Measurements from ENCODE around the gene SLCO2A1. TPM values are rescaled to one million over a fixed set of nuclear protein-coding genes. Genes with fewer than 3 reads are reported as not detected.
"Not testable (repeated sequence)": the region's sequence is repeated elsewhere in the genome, so short reads cannot be mapped to it uniquely, and the experiment has no call there.

Gene SLCO2A1
- total RNA-seq (ENCODE audit: insufficient read depth, low replicate concordance): 4.3 TPM

DNA sequence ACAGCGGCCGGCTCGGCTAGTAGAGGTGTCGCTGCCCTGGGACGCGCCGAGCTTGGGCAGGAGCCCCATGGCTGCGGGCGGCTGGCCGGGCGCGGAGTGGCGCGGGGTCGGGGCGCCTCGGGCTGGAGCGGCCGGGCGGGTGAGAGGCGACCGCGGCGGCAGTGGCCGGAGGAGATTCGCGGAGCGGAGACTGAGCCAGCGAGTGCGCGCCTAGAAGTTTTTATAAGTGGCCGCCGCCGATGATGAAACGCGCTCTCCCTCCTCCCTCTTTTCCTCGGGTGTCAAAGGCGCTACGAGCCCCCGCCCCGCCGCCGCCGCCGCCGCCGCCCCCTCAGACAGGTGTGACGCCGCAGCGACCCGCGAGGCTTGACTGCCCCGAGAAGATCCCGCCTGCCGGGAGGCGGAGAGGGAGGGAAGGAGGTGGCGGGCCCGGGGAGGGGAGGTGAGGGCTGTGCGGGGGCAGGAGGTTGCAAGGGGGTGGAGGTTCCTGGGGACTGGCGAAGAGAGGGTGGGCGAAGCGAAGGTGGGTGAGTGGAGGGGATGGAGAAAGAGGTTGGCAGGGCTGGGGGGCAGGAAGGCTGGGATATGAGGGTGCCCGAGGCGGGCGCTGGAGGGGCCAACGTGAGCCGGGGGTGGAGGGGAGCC lies at the start of gene SLCO2A1:
Gene SLCO2A1, minus strand, starts transcription at position 192 of the 645 bp plus-strand sequence. Its CDS starts 123 bp downstream, at position 69.
- DNase-seq (ENCODE audit: low spot score): peak; percentile 62

DNA sequence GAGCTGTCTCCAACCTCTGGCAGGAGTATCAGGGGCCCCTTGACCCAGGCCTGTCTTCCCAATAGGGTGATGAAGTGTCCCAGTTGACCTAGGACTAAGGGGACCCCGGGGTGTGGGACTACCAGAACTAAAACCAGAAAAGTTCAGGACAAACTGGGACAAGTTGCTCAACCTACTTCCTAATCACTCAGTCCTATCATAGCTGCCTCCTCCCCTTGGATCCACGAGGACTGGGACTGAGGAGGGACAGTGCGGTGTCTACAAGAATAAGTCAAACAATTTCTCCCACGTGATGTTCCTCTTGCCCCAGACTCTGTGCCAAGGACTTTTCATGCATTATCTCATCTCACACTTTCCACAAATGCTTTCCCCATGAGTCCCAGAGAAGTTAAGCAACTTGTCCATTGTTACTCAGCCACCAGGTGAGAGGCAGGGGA lies 49.4 kb upstream of the SLCO2A1 start:
- no peak for DNase-seq (ENCODE audit: low spot score)

DNA sequence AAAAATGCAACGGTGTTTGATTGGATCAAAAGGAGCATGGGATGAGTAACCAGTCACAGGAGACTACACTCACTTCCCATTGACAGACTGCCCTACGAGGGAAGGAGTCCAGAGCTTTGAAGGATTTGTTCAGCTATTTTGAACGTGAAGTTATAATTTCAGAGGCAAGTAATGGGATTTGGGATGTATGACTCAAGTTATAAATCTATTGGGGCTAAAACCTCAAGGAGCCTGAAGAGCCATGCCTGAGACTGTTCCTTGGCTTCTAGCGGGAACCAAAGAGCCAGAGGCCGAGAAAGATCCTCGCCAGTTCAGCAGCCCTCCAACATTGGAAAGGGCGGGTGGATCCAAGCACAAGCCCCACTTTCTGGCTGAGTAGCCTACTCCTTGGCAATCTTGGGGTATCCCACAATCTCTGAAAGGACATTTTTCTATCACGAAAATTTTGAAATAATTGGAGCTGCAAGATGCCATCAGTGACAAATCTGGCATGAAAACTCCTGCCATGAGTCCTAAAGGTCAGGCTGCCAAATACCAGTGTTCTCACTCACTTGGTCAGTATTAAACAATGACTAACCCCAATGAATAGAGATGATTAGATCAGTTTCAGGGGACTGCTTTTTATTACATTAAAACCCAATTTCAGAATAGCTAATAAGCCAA lies 48.6 kb upstream of the SLCO2A1 start:
- no peak for DNase-seq (ENCODE audit: low spot score)

DNA sequence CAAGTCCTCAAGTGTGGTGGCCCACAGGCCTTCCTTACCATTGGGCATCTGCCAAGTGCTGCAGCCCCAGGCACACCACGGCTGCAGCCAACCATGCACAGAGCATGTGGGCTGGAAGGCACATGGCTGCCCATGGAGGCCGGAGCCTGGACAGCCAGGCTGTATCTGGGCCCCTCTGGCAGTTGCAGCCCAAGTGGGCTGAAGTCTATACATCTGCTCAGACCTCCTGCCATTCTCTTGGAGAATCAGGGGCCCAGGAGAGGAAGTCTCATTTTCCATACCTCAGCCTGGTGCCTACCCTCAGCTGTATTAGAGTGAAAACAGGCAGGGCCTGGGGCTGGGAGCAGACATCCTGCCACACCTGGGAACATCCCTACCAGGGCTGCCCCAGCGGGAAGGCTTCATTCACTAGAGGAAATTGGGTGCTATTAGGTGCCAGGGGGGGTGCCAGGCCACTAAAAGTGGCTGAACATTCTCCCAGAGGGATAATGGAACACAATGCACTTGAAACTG lies 48.0 kb upstream of the SLCO2A1 start:
- DNase-seq (ENCODE audit: low spot score): no peak

DNA sequence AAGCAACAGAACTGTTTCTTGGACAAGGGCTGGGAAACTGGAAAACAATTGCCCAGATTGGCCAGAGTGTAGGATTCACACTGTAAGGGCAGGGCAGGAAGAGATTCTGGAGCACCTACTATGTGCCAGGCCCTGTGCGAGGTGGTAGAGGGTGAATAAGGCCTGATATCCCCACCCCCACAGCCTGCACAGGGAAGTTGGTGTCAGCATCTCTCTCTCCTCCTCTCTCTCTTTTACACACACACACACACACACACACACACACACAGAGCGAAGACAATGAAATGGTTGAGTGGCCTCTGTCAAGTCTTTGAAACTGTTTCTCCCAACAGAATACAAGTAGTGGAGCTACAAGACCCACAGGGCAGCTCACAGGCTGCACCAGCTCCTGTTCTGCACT lies 47.1 kb upstream of the SLCO2A1 start:
- no peak for DNase-seq (ENCODE audit: low spot score)

DNA sequence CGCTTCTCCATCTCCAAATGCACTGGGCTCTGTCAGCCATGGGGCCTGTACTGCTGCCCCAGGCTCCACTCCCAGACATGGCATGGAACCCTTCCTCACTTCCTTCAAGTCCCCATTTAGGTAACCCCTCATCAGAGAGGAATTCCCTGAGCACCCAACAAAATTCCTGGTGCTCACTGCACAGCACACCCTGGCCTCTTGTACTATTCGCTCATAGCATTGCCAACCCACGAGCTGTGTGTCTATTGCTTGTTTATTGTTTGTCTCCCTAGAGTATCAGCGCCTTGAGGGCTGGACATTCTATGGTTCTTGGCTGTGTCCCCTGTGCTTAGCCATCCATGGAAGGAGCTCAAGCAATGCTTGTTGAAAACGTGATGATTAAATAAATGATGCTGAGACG lies 46.1 kb upstream of the SLCO2A1 start:
- DNase-seq (ENCODE audit: low spot score): no peak

DNA sequence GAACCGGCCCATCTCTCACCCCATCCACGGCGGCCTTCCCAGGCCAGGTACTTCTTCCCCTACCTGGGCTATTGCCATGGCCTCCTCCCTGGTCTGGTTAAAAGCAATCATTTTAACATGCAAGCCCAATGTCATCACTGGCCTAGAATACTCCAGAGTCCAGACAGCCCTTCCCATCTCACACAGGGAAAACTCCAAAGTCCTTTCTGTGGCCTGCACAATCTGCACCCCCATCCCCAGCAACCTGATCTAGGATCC lies 45.8 kb upstream of the SLCO2A1 start:
- DNase-seq (ENCODE audit: low spot score): no peak

DNA sequence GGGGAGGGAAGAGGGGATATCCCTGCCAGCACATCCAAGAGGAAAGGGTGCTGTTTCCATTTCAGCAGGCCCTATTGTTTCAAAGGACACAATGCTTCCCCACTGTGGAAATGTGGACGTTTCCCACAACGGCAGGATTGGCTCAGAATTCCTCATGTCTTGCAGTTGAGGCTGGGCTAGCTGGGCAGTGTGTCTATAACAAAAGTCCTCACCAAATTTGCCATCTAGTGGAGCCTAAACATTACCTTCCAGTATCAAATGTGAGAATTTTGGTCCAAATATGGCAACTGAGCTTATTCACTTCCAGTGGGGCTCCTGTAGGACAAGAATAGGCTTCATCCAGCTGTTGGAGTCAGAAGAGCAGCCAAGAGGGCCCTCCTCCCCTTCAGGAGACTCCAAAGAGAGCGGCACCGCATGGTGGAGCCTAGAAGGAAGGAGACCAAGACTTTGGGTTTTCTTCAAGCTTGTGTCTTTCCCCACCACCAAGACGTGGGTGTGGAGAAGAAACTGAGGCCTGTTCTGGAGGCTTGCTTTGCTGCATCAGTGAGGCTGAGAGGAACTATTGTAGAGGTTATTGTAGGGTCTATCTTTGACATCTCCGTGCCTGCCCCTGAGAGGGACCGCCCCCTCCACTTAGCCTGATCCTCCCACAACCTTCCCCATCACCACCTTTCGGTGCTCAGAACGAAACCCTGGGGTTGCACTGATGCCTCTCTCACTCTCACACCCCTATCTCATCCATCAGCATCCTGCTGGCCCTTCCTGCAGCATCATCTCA lies 45.3 kb upstream of the SLCO2A1 start:
- no peak for DNase-seq (ENCODE audit: low spot score)

DNA sequence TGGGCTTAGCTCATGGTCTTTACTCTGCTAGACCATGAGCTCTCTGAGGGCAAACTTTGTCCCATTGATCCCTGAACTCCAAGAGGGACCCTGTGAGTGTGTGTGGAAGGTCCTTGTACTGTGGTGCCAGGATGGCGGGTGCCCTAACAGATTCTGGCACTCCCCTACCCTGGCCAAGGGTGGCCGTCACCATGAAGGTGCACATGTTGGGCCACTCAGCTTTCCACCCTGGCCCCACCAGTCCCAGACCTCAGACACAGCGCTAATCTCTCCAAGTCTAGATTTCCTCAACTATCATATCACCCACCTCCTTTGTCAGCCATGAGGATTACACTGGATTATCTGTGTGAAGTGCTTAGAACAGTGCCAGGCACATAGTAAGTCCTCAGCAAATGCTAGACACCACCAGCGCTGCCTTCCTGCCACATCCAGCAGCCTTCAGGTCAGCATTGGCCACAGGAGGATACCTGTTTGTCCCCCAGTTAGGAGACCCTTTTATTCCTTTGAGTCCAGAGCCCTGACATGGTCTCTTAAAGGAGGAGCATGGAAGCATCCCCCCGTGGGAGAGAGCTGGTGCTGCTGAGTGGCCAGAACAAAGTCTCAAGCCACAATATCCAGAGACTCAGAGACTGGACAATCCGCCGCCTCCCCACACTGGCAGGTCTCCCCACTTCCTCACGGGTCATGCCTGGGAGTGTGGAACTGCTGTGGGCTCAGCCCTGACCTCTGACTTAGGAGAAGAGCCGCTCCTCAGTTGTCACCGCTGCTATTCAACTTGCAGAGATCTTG lies 44.5 kb upstream of the SLCO2A1 start:
- no peak for DNase-seq (ENCODE audit: low spot score)

DNA sequence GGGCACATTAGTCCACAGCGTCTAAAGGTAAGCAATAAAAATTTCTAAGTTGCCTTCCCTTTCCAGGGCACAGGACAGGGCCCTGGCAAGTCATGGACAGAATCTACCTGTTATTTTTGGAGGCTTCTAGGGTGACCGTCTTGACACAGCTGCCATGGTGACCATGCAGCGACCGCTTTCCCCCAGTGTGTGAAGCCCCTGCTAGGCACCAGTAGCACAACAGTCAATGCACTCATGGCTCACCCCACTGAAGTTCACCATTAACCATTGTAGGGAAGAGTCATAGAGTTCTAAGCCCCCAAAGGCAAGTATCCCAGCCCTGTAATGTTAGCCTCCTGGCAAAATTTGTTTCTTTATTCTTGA lies 43.8 kb upstream of the SLCO2A1 start:
- no peak for DNase-seq (ENCODE audit: low spot score)

DNA sequence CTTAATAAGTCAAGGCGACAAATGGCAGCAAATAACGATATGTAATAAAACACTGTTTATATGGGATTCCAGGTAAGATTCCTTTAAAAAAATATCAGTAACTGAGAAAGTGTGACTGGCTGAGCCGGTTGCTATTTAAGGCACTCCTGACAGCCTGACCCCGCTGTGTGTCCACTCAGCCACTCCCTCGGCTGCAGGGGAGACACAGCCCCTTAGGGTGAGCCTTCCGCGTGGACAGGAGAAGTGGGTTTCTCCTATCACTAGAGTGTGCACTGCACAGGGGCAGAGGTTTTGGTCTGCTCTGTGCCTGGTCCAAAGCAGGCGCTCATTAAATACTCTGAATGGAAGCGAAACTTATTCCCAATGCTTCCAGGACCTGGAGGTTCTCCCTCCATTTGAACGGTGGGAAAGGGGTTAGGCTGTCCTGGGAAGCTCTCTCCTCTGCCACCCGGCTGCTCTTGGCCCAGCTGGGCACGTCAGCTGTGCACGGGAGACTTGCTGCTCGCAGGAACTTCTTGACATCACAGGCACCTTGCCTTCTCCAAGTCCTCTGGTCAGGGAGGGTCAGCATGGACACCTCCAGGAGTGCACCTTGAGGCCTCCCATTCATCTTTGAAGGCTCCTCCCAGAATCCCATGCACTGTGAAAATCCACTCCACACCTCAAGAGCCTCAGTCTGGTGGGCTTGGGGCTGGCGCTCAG lies 43.3 kb upstream of the SLCO2A1 start:
- no peak for DNase-seq (ENCODE audit: low spot score)

DNA sequence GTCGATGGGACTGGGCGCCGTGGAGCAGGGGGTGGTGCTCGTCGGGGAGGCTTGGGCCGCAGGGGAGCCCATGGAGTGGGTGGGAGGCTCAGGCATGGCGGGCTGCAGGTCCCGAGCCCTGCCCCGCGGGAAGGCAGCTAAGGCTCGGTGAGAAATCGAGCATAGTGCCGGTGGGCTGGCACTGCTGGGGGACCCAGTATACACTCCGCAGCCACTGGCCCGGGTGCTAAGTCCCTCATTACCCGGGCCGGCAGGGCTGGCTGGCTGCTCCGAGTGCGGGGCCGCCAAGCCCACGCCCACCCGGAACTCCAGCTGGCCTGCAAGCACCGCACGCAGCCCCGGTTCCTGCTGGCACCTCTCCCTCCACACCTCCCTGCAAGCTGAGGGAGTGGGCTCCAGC lies 40.6 kb upstream of the SLCO2A1 start:
- not testable (repeated sequence) for DNase-seq (ENCODE audit: low spot score)

DNA sequence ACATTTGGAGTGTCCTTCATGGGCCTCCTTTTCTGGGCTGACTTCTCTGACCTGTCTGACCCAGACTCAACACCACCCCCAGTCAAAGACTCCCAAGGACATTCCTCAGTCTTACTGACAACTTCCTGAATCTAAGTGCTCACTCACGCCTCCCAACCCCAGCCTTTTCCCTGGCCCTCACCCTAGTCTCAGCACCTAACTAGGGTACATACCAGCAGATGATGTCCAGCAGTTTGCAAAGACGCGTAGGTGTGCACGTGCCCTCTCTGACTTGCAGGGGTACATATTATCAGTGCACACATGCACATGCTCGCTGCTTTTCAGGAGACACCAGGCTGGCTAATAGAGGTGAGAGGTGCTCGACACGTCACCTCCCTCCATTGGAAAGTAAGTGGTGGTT lies 38.7 kb upstream of the SLCO2A1 start:
- no peak for DNase-seq (ENCODE audit: low spot score)

DNA sequence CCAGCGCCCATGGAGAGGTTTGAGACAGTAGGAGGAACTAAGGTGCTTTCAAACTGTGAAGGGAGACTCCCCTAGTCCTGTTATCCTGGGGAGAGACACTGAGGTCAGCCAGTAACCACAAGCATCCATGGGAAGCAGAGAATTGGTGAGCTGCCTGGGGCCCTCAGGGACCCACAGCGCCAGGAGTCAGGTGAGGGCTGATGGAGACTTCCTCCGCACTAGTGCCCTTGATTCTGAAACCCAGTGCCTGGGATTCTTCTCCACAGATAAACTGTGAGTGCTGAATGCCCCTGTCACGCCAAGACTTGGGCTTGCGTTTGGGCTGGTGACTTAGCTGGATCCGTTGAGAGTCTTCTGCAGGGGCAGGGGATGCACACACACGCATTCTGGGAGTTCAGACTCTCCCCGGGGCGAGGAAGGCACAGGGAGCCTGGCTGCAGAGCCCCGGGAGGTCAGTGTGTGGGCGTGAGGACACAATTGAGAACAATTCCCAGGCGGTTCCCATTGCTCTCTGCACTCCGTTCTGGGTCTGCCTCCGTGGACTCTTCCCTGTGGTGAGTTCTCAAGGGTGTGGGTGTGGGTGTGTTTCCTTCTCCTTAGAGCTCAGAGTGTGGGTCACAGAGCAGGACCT lies 37.9 kb upstream of the SLCO2A1 start:
- no peak for DNase-seq (ENCODE audit: low spot score)

DNA sequence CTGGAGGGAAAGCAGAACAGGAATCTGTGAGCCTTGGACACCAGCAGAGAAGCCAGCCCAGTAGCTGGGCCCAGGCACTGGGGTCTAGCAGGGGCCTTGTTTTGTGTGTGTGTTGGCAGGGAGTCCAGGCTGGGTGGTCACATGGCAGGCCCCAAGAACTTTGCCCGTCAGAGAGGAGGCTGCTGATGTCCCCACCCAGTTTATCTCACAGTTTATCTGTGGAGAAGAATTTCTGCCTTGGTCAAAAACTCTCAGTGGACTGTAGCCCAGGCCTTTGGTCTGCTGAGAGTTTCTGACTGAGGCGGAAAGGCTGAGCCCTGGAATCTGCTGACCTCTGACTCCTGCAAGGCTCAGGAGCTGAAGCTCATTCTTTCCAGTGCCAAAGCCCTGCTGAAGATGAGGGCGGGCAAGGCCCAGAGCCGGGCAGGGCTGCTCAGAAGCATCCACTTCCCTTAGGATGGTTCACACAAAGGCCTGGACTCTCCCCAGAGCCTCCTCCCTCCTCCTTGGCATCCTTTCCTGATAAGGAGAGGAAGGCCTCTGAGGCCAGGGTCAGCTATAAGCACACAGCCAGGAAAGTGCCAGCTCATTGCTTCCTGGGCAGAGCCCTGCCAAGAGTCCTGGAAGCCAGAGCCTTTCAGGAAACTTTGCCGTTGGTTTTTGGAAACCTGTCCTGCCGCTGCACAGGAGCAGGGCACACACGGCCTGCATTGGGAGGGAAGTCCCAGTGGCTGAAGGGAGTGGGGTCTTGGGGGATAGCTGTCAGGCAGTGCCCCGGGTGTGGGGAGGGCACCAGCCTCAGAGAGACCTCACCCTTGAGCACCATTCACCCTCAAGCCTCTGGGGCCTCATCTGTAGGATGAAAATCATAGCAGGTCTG lies 37.2 kb upstream of the SLCO2A1 start:
- DNase-seq (ENCODE audit: low spot score): peak; percentile 52

DNA sequence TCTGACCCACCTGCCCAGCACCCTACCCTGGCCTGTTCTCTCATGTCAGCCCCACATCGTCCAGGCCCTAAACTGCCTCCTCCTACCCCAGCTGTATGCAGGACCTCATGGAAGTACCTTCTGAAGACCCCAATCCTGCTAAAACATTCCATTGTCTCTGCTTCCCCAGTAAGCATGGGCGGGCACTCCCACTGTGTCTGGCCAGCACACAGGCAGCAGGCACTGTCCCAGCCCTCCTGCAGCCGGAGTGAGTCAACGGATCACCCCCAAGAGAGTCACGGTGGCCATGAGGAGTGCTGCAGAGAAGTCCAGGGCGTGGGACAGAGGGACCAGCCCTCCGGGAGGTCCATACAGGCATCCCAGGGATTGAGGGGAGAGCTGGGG lies 36.4 kb upstream of the SLCO2A1 start:
- DNase-seq (ENCODE audit: low spot score): no peak

DNA sequence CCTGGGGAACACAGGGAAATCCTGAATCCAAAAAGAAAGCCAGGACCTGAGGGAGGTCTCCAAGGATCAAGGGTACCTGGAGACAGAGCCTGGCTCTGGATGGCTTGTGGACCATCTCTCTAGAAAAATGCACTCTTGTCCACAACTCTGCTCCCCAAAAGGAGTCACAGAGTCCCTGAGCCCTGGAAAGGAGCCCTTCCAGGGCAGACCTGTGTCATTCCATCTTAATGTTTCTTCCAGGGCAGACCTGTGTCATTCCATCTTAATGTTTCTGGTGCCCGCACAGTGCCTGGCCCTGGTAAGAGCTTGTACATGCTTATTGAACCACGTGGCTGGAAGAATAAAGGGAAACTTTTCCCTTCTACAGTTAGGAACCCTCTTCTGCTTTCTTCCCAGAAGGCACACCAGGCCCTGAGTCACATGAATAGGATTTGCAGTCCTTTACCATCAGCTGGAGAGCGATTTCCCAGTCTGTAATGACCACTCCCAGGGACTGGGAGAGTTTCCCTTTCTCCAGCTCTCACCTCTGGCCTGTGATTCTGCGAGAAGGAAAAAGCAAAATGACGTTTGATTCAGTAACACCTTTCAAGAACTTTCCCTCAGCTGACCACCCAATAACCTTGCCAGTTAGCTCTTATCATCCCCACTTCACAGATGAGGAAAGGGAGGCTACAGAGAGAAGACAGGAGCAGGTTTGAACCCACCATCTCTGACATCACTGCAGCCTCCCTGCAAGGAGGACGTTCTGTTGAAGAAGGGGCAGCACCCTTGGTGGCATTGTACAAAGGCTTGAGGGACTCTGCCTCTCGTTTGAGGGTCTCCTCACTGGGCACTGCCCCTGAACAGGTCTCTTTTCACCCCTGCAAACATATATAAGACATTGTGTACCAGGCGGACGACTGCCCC lies 35.8 kb upstream of the SLCO2A1 start:
- DNase-seq (ENCODE audit: low spot score): peak; percentile 20

DNA sequence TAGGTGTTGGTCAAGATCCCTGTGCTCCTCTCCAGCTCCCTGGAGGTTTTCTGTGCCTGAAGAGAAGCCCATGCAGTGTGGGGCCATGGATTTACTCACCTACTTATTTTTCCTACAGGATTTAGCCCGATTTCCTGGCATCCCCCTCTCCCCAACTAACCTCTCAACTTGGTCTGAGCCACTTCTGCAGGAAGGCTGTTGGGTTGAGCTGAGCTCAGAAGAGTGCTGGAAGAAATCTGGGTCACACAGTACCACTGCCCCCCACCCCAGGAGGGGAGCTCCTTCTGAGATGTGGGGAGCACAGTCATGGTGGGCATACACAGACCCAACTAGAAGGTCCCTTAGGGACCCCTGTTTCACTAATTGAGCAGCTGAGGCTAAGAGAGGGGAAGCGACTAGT lies 34.4 kb upstream of the SLCO2A1 start:
- no peak for DNase-seq (ENCODE audit: low spot score)

DNA sequence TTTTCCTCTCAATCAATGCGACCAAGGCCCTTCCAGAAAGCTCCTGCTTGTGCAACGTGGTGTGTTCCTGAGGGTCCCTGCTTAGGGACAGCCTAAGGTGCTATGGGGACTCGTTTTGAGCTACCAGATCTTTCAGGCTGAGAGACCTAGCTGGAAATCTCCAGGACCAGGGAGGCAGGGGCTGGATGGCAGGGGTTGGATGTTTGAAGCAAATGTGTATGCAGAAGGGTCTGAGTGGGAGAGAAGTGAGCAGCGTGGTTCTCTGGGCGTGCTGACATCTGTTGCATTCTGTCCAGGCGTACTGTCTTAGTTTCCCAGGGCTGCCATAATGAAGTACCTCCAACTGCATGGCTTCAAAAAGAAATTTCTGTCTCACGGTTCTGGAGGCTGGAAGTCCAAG lies 31.7 kb upstream of the SLCO2A1 start:
- DNase-seq (ENCODE audit: low spot score): no peak
